HCT116 (cell line): ENCODE measurements around the gene INO80C. TPM values are rescaled to one million over a fixed set of nuclear protein-coding genes. Genes with fewer than 3 reads are reported as not detected.

Experiments
- ATAC-seq: fragments of 200-7000 bp; cut with Tn5 transposase; 2 replicates; pipeline ENCODE4 v1.9.1; 2020; ENCODE audit warnings: mild to moderate bottlenecking, moderate library complexity
- BruUV-seq: library from RNA; stranded (reverse); fragments of 400-500 nt; replicated peaks from 2 replicates; lab custom pipeline; 2021; lab: Mats Ljungman, UMichigan
- CTCF ChIA-PET: fragments of 300-600 bp; sonication (Branson Sonifier 250); formaldehyde crosslinking; loops from one replicate; lab custom pipeline; 2021; ENCODE audit warnings: antibody characterized with exemption; lab: Charles Lee
- POLR2A ChIA-PET: fragments of 300-600, 350-600 bp; sonication (Branson Sonifier 250); formaldehyde crosslinking; loops from one replicate; lab custom pipeline; 2021; ENCODE audit warnings: antibody characterized with exemption; lab: Charles Lee
- RAD21 ChIA-PET, 2 experiments: fragments of 300-600 bp; sonication (Branson Sonifier 250); formaldehyde crosslinking; loops; one replicate each; lab custom pipeline; 2023; ENCODE audit warnings: low total read pairs in 2 of 2; ENCODE audit not compliant: uncharacterized antibody in 2 of 2, unreplicated experiment in 2 of 2, low non-redundant PET in 1 of 2; lab: Charles Lee
- DNase-seq: peaks from one replicate; pipeline ENCODE4 v3.0.0-alpha.2; 2010; ENCODE audit warnings: low read depth, low spot score
- H2AFZ ChIP-seq: fragments of 200-600 bp; shearing (Covaris generic), sonication (generic); 2 replicates; pipeline ENCODE4 v1.6.1; 2017; ENCODE audit warnings: low read depth, mixed run types, mixed read lengths, antibody characterized with exemption, low read length; ENCODE audit not compliant: poor library complexity, severe bottlenecking
- H3K27ac ChIP-seq: 2 replicates; pipeline ENCODE4 v1.5.1; 2012; ENCODE audit warnings: low read depth, low read length
- H3K27me3 ChIP-seq: fragments of 200-600 bp; sonication (generic); 2 replicates; pipeline ENCODE4 v1.6.1; 2016; ENCODE audit warnings: mixed run types, low read length, mixed read lengths; ENCODE audit not compliant: insufficient read depth
- H3K36me3 ChIP-seq, 2 experiments: fragments of 200-500 bp in 1 of 2; fragments of 200-600 bp in 1 of 2; sonication (Bioruptor generic) in 1 of 2; sonication (generic) in 1 of 2; 2 replicates each; pipeline versions ENCODE4 v1.5.1 to v1.6.1; 2014 to 2016; ENCODE audit warnings: low read length in 2 of 2, inconsistent platforms in 1 of 2, mixed read lengths in 1 of 2, mixed run types in 1 of 2; ENCODE audit not compliant: insufficient read depth in 2 of 2, control insufficient read depth in 1 of 2
- H3K4me1 ChIP-seq, 2 experiments: fragments of 200-600 bp in 1 of 2; sonication (generic) in 1 of 2; 2 replicates each; pipeline versions ENCODE4 v1.5.1 to v1.6.1; 2012 to 2017; ENCODE audit warnings: low read length in 2 of 2, inconsistent platforms in 1 of 2, mild to moderate bottlenecking in 1 of 2, mixed read lengths in 1 of 2, mixed run types in 1 of 2, moderate library complexity in 1 of 2; ENCODE audit not compliant: insufficient read depth in 2 of 2, control insufficient read depth in 1 of 2
- H3K4me2 ChIP-seq: fragments of 200-600 bp; sonication (generic); 2 replicates; pipeline ENCODE4 v1.6.1; 2017; ENCODE audit warnings: mixed run types, low read length, mixed read lengths
- H3K4me3 ChIP-seq, 2 experiments: fragments of 200-600 bp in 1 of 2; sonication (generic) in 1 of 2; replicated peaks in 1 of 2; 2 replicates each; pipeline ENCODE4 v1.5.1; 2011 to 2016; ENCODE audit warnings: low read length in 2 of 2, control low read depth in 1 of 2, low read depth in 1 of 2, mild to moderate bottlenecking in 1 of 2, mixed read lengths in 1 of 2, mixed run types in 1 of 2
- H3K79me2 ChIP-seq: fragments of 200-600 bp; sonication (generic); 2 replicates; pipeline ENCODE4 v1.6.1; 2017; ENCODE audit warnings: mild to moderate bottlenecking, mixed run types, low read length, moderate library complexity, mixed read lengths; ENCODE audit not compliant: insufficient read depth
- H3K9ac ChIP-seq: fragments of 200-600 bp; sonication (generic); 2 replicates; pipeline ENCODE4 v1.6.1; 2016; ENCODE audit warnings: low read length, mixed read lengths
- H3K9me2 ChIP-seq: fragments of 200-600 bp; sonication (generic), shearing (Covaris generic); 2 replicates; pipeline ENCODE4 v1.6.1; 2017; ENCODE audit warnings: mixed run types, mild to moderate bottlenecking, moderate library complexity; ENCODE audit not compliant: insufficient read depth
- H3K9me3 ChIP-seq, 2 experiments: fragments of 200-500 bp in 1 of 2; fragments of 200-600 bp in 1 of 2; sonication (Bioruptor generic) in 1 of 2; sonication (generic) in 1 of 2; 2 replicates each; pipeline ENCODE4 v1.6.1; 2014 to 2017; ENCODE audit warnings: low read length in 2 of 2, mixed read lengths in 2 of 2, inconsistent platforms in 1 of 2, low read depth in 1 of 2, mild to moderate bottlenecking in 1 of 2, mixed run types in 1 of 2, moderate library complexity in 1 of 2; ENCODE audit not compliant: control insufficient read depth in 1 of 2, insufficient read depth in 1 of 2
- H4K20me1 ChIP-seq: fragments of 200-600 bp; sonication (generic), shearing (Covaris generic); 2 replicates; pipeline ENCODE4 v1.6.1; 2017; ENCODE audit warnings: mixed run types, mild to moderate bottlenecking, moderate library complexity; ENCODE audit not compliant: insufficient read depth
- ATF3 ChIP-seq: IDR thresholded peaks from 2 replicates; pipeline ENCODE4 v1.6.1; 2012
- CBX3 ChIP-seq: IDR thresholded peaks from 2 replicates; pipeline ENCODE4 v1.6.1; 2012; ENCODE audit warnings: low read depth
- CEBPB ChIP-seq: IDR thresholded peaks from 2 replicates; pipeline ENCODE4 v1.6.1; 2012; ENCODE audit warnings: low read depth
- EGR1 ChIP-seq: IDR thresholded peaks from 2 replicates; pipeline ENCODE4 v1.6.1; 2012; ENCODE audit warnings: low read depth
- ELF1 ChIP-seq: IDR thresholded peaks from 2 replicates; pipeline ENCODE4 v1.6.1; 2012; ENCODE audit warnings: low read depth, borderline replicate concordance
- EZH2phosphoT487 ChIP-seq: fragments of 200-600 bp; IDR thresholded peaks from 2 replicates; pipeline ENCODE4 v1.6.1; 2018; ENCODE audit warnings: antibody characterized with exemption, borderline replicate concordance
- JUND ChIP-seq: IDR thresholded peaks from 2 replicates; pipeline ENCODE4 v1.6.1; 2012
- POLR2A ChIP-seq: IDR thresholded peaks from 2 replicates; pipeline ENCODE4 v1.7.0; 2011; ENCODE audit warnings: borderline replicate concordance; ENCODE audit not compliant: insufficient read depth, insufficient read length; ENCODE audit errors: extremely low read depth
- SIN3A ChIP-seq: IDR thresholded peaks from 2 replicates; pipeline ENCODE4 v1.6.1; 2012; ENCODE audit warnings: low read depth
- SP1 ChIP-seq: IDR thresholded peaks from 2 replicates; pipeline ENCODE4 v1.6.1; 2012; ENCODE audit warnings: low read depth
- SRF ChIP-seq: IDR thresholded peaks from 2 replicates; pipeline ENCODE4 v1.6.1; 2012; ENCODE audit warnings: low read depth
- TCF7L2 ChIP-seq: IDR thresholded peaks from 2 replicates; pipeline ENCODE4 v1.7.0; 2011; ENCODE audit warnings: borderline replicate concordance, inconsistent platforms; ENCODE audit not compliant: insufficient read depth, insufficient read length; ENCODE audit errors: extremely low read depth
- YY1 ChIP-seq: IDR thresholded peaks from 2 replicates; pipeline ENCODE4 v1.6.1; 2011; ENCODE audit warnings: low read length, low read depth, moderate library complexity, mild to moderate bottlenecking; ENCODE audit not compliant: insufficient replicate concordance; ENCODE audit errors: extremely low read depth
- ZFX ChIP-seq: fragments of 450-650 bp; IDR thresholded peaks from 2 replicates; pipeline ENCODE4 v1.6.1; 2017
- ZNF274 ChIP-seq: fragments of 200-500 bp; sonication (Bioruptor generic); IDR thresholded peaks from 2 replicates; pipeline ENCODE4 v1.6.1; 2014; ENCODE audit warnings: mild to moderate bottlenecking, low read depth, low read length, inconsistent platforms
- intact Hi-C: fragments of 100-400 bp; cut with micrococcal nuclease; formaldehyde crosslinking; loops from 2 replicates; pipeline ENCODE4 v1.10.0; 2022
- total RNA-seq: library from RNA; stranded (reverse); gene quantifications from one replicate; pipeline ENCODE4 v1.2.1, GENCODE V29; 2021; ENCODE audit not compliant: unreplicated experiment
- TF ChIP-seq, protein P1 (sequence below): IDR thresholded peaks from 2 replicates; pipeline ENCODE4 v1.6.1; 2012; ENCODE audit warnings: low read depth
- TF ChIP-seq, protein P2 (sequence below): IDR thresholded peaks from 2 replicates; pipeline ENCODE4 v1.6.1; 2011; ENCODE audit warnings: mild to moderate bottlenecking, low read length, moderate library complexity; ENCODE audit not compliant: insufficient replicate concordance; ENCODE audit errors: extremely low read depth

Gene INO80C
- total RNA-seq, 1 experiment from 2014 or later, result 30.7 TPM

DNA sequence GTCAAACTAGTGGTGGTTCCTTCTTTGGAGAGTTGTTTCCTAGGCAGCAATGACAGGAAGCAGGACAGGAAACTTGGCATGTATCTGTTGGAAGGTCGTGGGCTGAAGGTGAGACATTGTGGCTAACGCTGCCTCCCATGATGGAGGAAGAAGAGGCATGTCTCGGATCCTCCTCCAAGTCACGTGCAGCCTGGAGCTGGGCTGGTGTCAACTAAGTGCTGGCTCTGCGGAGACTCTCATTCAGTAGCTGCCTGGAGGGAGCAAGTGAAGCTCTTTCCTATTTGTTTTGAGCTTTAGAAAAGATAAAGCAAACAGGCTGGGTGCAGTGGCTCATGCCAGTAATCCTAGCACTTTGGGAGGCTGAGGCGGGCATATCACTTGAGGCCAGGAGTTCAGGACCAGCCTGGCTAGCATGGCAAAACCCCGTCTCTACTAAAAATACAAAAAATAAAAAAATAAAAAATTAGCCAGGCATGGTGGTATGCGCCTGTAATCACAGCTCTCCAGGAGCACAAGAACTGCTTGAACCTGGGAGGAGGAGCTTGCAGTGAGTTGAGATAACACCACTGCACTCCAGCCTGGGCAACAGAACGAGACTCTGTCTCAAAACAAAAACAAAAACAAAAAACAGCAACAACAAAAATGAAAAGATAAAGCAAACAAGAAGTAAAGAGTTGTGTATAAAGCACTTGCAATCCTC, 28.2 kb upstream of the INO80C start:
- H3K36me3 ChIP-seq, result no peaks in the 10 kb centered on the region
- H3K4me1 ChIP-seq, result no peaks in the 10 kb centered on the region
- H3K9me3 ChIP-seq, result no peaks in the 10 kb centered on the region
- ChIA-PET RAD21 (no interaction called here), CTCF (no interaction called here), POLR2A (interaction anchor here (0.6 kb wide), 1 partner anchor 152 kb away, joined by 4 read pairs; no protein-coding TSS in a partner anchor)
- H3K79me2 ChIP-seq, result no peaks in the 10 kb centered on the region
- no peak for DNase-seq
- intact Hi-C loops, result no loop called here
- H3K4me2 ChIP-seq, result no peak overlapping the region
- H3K9me2 ChIP-seq, result no peaks in the 10 kb centered on the region; the same call in 1 of the 2 replicates
- no peak for ATAC-seq
- H2AFZ ChIP-seq, result no peak overlapping the region
- H3K27me3 ChIP-seq, result no peaks in the 10 kb centered on the region
- H3K9ac ChIP-seq, result no peak overlapping the region
- no peaks in the 10 kb centered on the region for H4K20me1 ChIP-seq
- H3K4me3 ChIP-seq, result no peak overlapping the region
- no TSS peak for BruUV-seq
- no peak overlapping the region for H3K27ac ChIP-seq
- TF ChIP-seq SP1 (no peak), CEBPB (no peak), POLR2A (no peak), YY1 (no peak), SRF (no peak), EGR1 (no peak), TCF7L2 (no peak), ZNF274 (no peak), ZFX (no peak), EZH2phosphoT487 (no peak), JUND (no peak), CBX3 (no peak), ATF3 (no peak), SIN3A (no peak), ELF1 (no peak)
- TF ChIP-seq, protein P1, sequence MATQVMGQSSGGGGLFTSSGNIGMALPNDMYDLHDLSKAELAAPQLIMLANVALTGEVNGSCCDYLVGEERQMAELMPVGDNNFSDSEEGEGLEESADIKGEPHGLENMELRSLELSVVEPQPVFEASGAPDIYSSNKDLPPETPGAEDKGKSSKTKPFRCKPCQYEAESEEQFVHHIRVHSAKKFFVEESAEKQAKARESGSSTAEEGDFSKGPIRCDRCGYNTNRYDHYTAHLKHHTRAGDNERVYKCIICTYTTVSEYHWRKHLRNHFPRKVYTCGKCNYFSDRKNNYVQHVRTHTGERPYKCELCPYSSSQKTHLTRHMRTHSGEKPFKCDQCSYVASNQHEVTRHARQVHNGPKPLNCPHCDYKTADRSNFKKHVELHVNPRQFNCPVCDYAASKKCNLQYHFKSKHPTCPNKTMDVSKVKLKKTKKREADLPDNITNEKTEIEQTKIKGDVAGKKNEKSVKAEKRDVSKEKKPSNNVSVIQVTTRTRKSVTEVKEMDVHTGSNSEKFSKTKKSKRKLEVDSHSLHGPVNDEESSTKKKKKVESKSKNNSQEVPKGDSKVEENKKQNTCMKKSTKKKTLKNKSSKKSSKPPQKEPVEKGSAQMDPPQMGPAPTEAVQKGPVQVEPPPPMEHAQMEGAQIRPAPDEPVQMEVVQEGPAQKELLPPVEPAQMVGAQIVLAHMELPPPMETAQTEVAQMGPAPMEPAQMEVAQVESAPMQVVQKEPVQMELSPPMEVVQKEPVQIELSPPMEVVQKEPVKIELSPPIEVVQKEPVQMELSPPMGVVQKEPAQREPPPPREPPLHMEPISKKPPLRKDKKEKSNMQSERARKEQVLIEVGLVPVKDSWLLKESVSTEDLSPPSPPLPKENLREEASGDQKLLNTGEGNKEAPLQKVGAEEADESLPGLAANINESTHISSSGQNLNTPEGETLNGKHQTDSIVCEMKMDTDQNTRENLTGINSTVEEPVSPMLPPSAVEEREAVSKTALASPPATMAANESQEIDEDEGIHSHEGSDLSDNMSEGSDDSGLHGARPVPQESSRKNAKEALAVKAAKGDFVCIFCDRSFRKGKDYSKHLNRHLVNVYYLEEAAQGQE, result no peak
- TF ChIP-seq, protein P2, sequence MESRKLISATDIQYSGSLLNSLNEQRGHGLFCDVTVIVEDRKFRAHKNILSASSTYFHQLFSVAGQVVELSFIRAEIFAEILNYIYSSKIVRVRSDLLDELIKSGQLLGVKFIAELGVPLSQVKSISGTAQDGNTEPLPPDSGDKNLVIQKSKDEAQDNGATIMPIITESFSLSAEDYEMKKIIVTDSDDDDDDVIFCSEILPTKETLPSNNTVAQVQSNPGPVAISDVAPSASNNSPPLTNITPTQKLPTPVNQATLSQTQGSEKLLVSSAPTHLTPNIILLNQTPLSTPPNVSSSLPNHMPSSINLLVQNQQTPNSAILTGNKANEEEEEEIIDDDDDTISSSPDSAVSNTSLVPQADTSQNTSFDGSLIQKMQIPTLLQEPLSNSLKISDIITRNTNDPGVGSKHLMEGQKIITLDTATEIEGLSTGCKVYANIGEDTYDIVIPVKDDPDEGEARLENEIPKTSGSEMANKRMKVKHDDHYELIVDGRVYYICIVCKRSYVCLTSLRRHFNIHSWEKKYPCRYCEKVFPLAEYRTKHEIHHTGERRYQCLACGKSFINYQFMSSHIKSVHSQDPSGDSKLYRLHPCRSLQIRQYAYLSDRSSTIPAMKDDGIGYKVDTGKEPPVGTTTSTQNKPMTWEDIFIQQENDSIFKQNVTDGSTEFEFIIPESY, result no peak
- TF ChIP-seq, all 23 proteins: peak for 0
